HCT116 (cell line): ENCODE data around the gene ADNP. TPM values are rescaled to one million over a fixed set of nuclear protein-coding genes. Genes with fewer than 3 reads are reported as not detected.

Experiments
- ATAC-seq: fragments of 200-7000 bp; cut with Tn5 transposase; 2 replicates; pipeline ENCODE4 v1.9.1; 2020; ENCODE audit warnings: mild to moderate bottlenecking, moderate library complexity
- BruUV-seq: library from RNA; stranded (reverse); fragments of 400-500 nt; replicated peaks from 2 replicates; lab custom pipeline; 2021; lab: Mats Ljungman, UMichigan
- CTCF ChIA-PET: fragments of 300-600 bp; sonication (Branson Sonifier 250); formaldehyde crosslinking; loops from one replicate; lab custom pipeline; 2021; ENCODE audit warnings: antibody characterized with exemption; lab: Charles Lee
- POLR2A ChIA-PET: fragments of 300-600, 350-600 bp; sonication (Branson Sonifier 250); formaldehyde crosslinking; loops from one replicate; lab custom pipeline; 2021; ENCODE audit warnings: antibody characterized with exemption; lab: Charles Lee
- RAD21 ChIA-PET, 2 experiments: fragments of 300-600 bp; sonication (Branson Sonifier 250); formaldehyde crosslinking; loops; one replicate each; lab custom pipeline; 2023; ENCODE audit warnings: low total read pairs in 2 of 2; ENCODE audit not compliant: uncharacterized antibody in 2 of 2, unreplicated experiment in 2 of 2, low non-redundant PET in 1 of 2; lab: Charles Lee
- DNase-seq: peaks from one replicate; pipeline ENCODE4 v3.0.0-alpha.2; 2010; ENCODE audit warnings: low read depth, low spot score
- H2AFZ ChIP-seq: fragments of 200-600 bp; shearing (Covaris generic), sonication (generic); 2 replicates; pipeline ENCODE4 v1.6.1; 2017; ENCODE audit warnings: low read depth, mixed run types, mixed read lengths, antibody characterized with exemption, low read length; ENCODE audit not compliant: poor library complexity, severe bottlenecking
- H3K27ac ChIP-seq: 2 replicates; pipeline ENCODE4 v1.5.1; 2012; ENCODE audit warnings: low read depth, low read length
- H3K27me3 ChIP-seq: fragments of 200-600 bp; sonication (generic); 2 replicates; pipeline ENCODE4 v1.6.1; 2016; ENCODE audit warnings: mixed run types, low read length, mixed read lengths; ENCODE audit not compliant: insufficient read depth
- H3K36me3 ChIP-seq, 2 experiments: fragments of 200-500 bp in 1 of 2; fragments of 200-600 bp in 1 of 2; sonication (Bioruptor generic) in 1 of 2; sonication (generic) in 1 of 2; 2 replicates each; pipeline versions ENCODE4 v1.5.1 to v1.6.1; 2014 to 2016; ENCODE audit warnings: low read length in 2 of 2, inconsistent platforms in 1 of 2, mixed read lengths in 1 of 2, mixed run types in 1 of 2; ENCODE audit not compliant: insufficient read depth in 2 of 2, control insufficient read depth in 1 of 2
- H3K4me1 ChIP-seq, 2 experiments: fragments of 200-600 bp in 1 of 2; sonication (generic) in 1 of 2; 2 replicates each; pipeline versions ENCODE4 v1.5.1 to v1.6.1; 2012 to 2017; ENCODE audit warnings: low read length in 2 of 2, inconsistent platforms in 1 of 2, mild to moderate bottlenecking in 1 of 2, mixed read lengths in 1 of 2, mixed run types in 1 of 2, moderate library complexity in 1 of 2; ENCODE audit not compliant: insufficient read depth in 2 of 2, control insufficient read depth in 1 of 2
- H3K4me2 ChIP-seq: fragments of 200-600 bp; sonication (generic); 2 replicates; pipeline ENCODE4 v1.6.1; 2017; ENCODE audit warnings: mixed run types, low read length, mixed read lengths
- H3K4me3 ChIP-seq, 2 experiments: fragments of 200-600 bp in 1 of 2; sonication (generic) in 1 of 2; replicated peaks in 1 of 2; 2 replicates each; pipeline ENCODE4 v1.5.1; 2011 to 2016; ENCODE audit warnings: low read length in 2 of 2, control low read depth in 1 of 2, low read depth in 1 of 2, mild to moderate bottlenecking in 1 of 2, mixed read lengths in 1 of 2, mixed run types in 1 of 2
- H3K79me2 ChIP-seq: fragments of 200-600 bp; sonication (generic); 2 replicates; pipeline ENCODE4 v1.6.1; 2017; ENCODE audit warnings: mild to moderate bottlenecking, mixed run types, low read length, moderate library complexity, mixed read lengths; ENCODE audit not compliant: insufficient read depth
- H3K9ac ChIP-seq: fragments of 200-600 bp; sonication (generic); 2 replicates; pipeline ENCODE4 v1.6.1; 2016; ENCODE audit warnings: low read length, mixed read lengths
- H3K9me2 ChIP-seq: fragments of 200-600 bp; sonication (generic), shearing (Covaris generic); 2 replicates; pipeline ENCODE4 v1.6.1; 2017; ENCODE audit warnings: mixed run types, mild to moderate bottlenecking, moderate library complexity; ENCODE audit not compliant: insufficient read depth
- H3K9me3 ChIP-seq, 2 experiments: fragments of 200-500 bp in 1 of 2; fragments of 200-600 bp in 1 of 2; sonication (Bioruptor generic) in 1 of 2; sonication (generic) in 1 of 2; 2 replicates each; pipeline ENCODE4 v1.6.1; 2014 to 2017; ENCODE audit warnings: low read length in 2 of 2, mixed read lengths in 2 of 2, inconsistent platforms in 1 of 2, low read depth in 1 of 2, mild to moderate bottlenecking in 1 of 2, mixed run types in 1 of 2, moderate library complexity in 1 of 2; ENCODE audit not compliant: control insufficient read depth in 1 of 2, insufficient read depth in 1 of 2
- H4K20me1 ChIP-seq: fragments of 200-600 bp; sonication (generic), shearing (Covaris generic); 2 replicates; pipeline ENCODE4 v1.6.1; 2017; ENCODE audit warnings: mixed run types, mild to moderate bottlenecking, moderate library complexity; ENCODE audit not compliant: insufficient read depth
- EZH2 ChIP-seq: fragments of 200-600 bp; sonication (generic); IDR thresholded peaks from 2 replicates; pipeline ENCODE4 v1.6.1; 2017; ENCODE audit warnings: antibody characterized with exemption, mixed run types
- EZH2phosphoT487 ChIP-seq: fragments of 200-600 bp; IDR thresholded peaks from 2 replicates; pipeline ENCODE4 v1.6.1; 2018; ENCODE audit warnings: antibody characterized with exemption, borderline replicate concordance
- FOSL1 ChIP-seq: IDR thresholded peaks from 2 replicates; pipeline ENCODE4 v1.6.1; 2012; ENCODE audit warnings: low read depth
- JUND ChIP-seq: IDR thresholded peaks from 2 replicates; pipeline ENCODE4 v1.6.1; 2012
- MAX ChIP-seq: IDR thresholded peaks from 2 replicates; pipeline ENCODE4 v1.6.1; 2012
- POLR2AphosphoS5 ChIP-seq: IDR thresholded peaks from 2 replicates; pipeline ENCODE4 v1.6.1; 2011; ENCODE audit warnings: mild to moderate bottlenecking, low read depth, low read length, moderate library complexity
- RAD21 ChIP-seq: IDR thresholded peaks from 2 replicates; pipeline ENCODE4 v1.6.1; 2012; ENCODE audit warnings: low read depth, mild to moderate bottlenecking
- REST ChIP-seq: IDR thresholded peaks from 2 replicates; pipeline ENCODE4 v1.6.1; 2012; ENCODE audit warnings: low read depth
- SIN3A ChIP-seq: IDR thresholded peaks from 2 replicates; pipeline ENCODE4 v1.6.1; 2012; ENCODE audit warnings: low read depth
- SP1 ChIP-seq: IDR thresholded peaks from 2 replicates; pipeline ENCODE4 v1.6.1; 2012; ENCODE audit warnings: low read depth
- TCF7L2 ChIP-seq: IDR thresholded peaks from 2 replicates; pipeline ENCODE4 v1.7.0; 2011; ENCODE audit warnings: borderline replicate concordance, inconsistent platforms; ENCODE audit not compliant: insufficient read depth, insufficient read length; ENCODE audit errors: extremely low read depth
- ZFX ChIP-seq: fragments of 450-650 bp; IDR thresholded peaks from 2 replicates; pipeline ENCODE4 v1.6.1; 2017
- intact Hi-C: fragments of 100-400 bp; cut with micrococcal nuclease; formaldehyde crosslinking; loops from 2 replicates; pipeline ENCODE4 v1.10.0; 2022
- total RNA-seq: library from RNA; stranded (reverse); gene quantifications from one replicate; pipeline ENCODE4 v1.2.1, GENCODE V29; 2021; ENCODE audit not compliant: unreplicated experiment
- TF ChIP-seq, protein P1 (sequence below): IDR thresholded peaks from 2 replicates; pipeline ENCODE4 v1.6.1; 2011; ENCODE audit warnings: mild to moderate bottlenecking, low read length, moderate library complexity; ENCODE audit not compliant: insufficient replicate concordance; ENCODE audit errors: extremely low read depth
- TF ChIP-seq, protein P2 (sequence below): IDR thresholded peaks from 2 replicates; pipeline ENCODE4 v1.6.1; 2012

Gene ADNP
- total RNA-seq, 1 experiment from 2014 or later = 85.9 TPM

- no peak overlapping the region for H3K27ac ChIP-seq
- H3K79me2 ChIP-seq = no peaks in the 10 kb centered on the region
- no peaks in the 10 kb centered on the region for H3K9me2 ChIP-seq
- intact Hi-C loops = no loop called here
- RAD21 ChIA-PET = no interaction called here
- no peaks in the 10 kb centered on the region for H3K36me3 ChIP-seq
- CTCF ChIA-PET = interaction anchor here (0.8 kb wide), 1 partner anchor 70 kb away, joined by 3 read pairs; the partner anchor contains the start of gene BCAS4
- POLR2A ChIA-PET = no interaction called here
- TF ChIP-seq, protein P1, sequence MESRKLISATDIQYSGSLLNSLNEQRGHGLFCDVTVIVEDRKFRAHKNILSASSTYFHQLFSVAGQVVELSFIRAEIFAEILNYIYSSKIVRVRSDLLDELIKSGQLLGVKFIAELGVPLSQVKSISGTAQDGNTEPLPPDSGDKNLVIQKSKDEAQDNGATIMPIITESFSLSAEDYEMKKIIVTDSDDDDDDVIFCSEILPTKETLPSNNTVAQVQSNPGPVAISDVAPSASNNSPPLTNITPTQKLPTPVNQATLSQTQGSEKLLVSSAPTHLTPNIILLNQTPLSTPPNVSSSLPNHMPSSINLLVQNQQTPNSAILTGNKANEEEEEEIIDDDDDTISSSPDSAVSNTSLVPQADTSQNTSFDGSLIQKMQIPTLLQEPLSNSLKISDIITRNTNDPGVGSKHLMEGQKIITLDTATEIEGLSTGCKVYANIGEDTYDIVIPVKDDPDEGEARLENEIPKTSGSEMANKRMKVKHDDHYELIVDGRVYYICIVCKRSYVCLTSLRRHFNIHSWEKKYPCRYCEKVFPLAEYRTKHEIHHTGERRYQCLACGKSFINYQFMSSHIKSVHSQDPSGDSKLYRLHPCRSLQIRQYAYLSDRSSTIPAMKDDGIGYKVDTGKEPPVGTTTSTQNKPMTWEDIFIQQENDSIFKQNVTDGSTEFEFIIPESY = no peak
- TF ChIP-seq RAD21 (no peak), MAX (no peak), JUND (no peak), SP1 (no peak), TCF7L2 (no peak), EZH2phosphoT487 (no peak), FOSL1 (no peak), ZFX (no peak), REST (no peak), EZH2 (no peak), POLR2AphosphoS5 (no peak), SIN3A (no peak)
- TF ChIP-seq, protein P2, sequence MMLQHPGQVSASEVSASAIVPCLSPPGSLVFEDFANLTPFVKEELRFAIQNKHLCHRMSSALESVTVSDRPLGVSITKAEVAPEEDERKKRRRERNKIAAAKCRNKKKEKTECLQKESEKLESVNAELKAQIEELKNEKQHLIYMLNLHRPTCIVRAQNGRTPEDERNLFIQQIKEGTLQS = no peak
- no peaks in the 10 kb centered on the region for H3K4me1 ChIP-seq
- DNase-seq = no peak
- no peaks in the 10 kb centered on the region for H3K27me3 ChIP-seq
- H3K4me2 ChIP-seq = no peak overlapping the region
- no peak overlapping the region for H3K9ac ChIP-seq
- H3K9me3 ChIP-seq = no peaks in the 10 kb centered on the region
- ATAC-seq = no peak
- H3K4me3 ChIP-seq = no peak overlapping the region
- no peak overlapping the region for H2AFZ ChIP-seq
- BruUV-seq = no TSS peak
- H4K20me1 ChIP-seq = no peaks in the 10 kb centered on the region
Observed at GRCh38 chr20:50865114-50865513, 66.1 kb downstream of the ADNP start.
